Skeletal muscle tissue (tissue), 4 donors: Measurements from ENCODE around the gene MYORG. TPM values are rescaled to one million over a fixed set of nuclear protein-coding genes. Genes with fewer than 3 reads are reported as not detected.
"Not testable (repeated sequence)": the region's sequence is repeated elsewhere in the genome, so short reads cannot be mapped to it uniquely, and the experiment has no call there.

Experiments used
- H3K27ac ChIP-seq: one replicate; pipeline ENCODE4 v1.7.0; 2013; ENCODE audit warnings: mild to moderate bottlenecking, low read depth, low read length, inconsistent platforms
- H3K27me3 ChIP-seq, 3 donors: one replicate each; pipeline ENCODE4 v1.7.0; 2013; ENCODE audit warnings: low read length in 3 of 3; ENCODE audit not compliant: control insufficient read depth in 3 of 3, insufficient read depth in 3 of 3
- H3K36me3 ChIP-seq, 3 donors: one replicate each; pipeline ENCODE4 v1.7.0; 2013; ENCODE audit warnings: low read length in 3 of 3; ENCODE audit not compliant: control insufficient read depth in 3 of 3, insufficient read depth in 3 of 3
- H3K4me1 ChIP-seq, 3 donors: one replicate each; pipeline ENCODE4 v1.7.0; 2013; ENCODE audit warnings: low read length in 3 of 3, mild to moderate bottlenecking in 3 of 3; ENCODE audit not compliant: control insufficient read depth in 3 of 3, insufficient read depth in 3 of 3
- H3K4me3 ChIP-seq, 3 donors: one replicate each; pipeline ENCODE4 v1.7.0; 2013; ENCODE audit warnings: low read length in 3 of 3
- H3K9ac ChIP-seq, 3 donors: one replicate each; pipeline ENCODE4 v1.7.0; 2013; ENCODE audit warnings: low read length in 3 of 3, mild to moderate bottlenecking in 3 of 3, moderate library complexity in 2 of 3, low read depth in 1 of 3
- H3K9me3 ChIP-seq, 3 donors: one replicate each; pipeline ENCODE4 v1.7.0; 2013; ENCODE audit warnings: low read length in 3 of 3; ENCODE audit not compliant: control insufficient read depth in 3 of 3
- total RNA-seq: library from RNA; depleted of rRNA; stranded (reverse); fragments of >200 nt; gene quantifications from one replicate; pipeline ENCODE4 v1.2.3, GENCODE V29; 2014
- donor health status: Osteomylitis.

Gene MYORG
- total RNA-seq, 1 donor from 2014 or later: 4.2 TPM

DNA sequence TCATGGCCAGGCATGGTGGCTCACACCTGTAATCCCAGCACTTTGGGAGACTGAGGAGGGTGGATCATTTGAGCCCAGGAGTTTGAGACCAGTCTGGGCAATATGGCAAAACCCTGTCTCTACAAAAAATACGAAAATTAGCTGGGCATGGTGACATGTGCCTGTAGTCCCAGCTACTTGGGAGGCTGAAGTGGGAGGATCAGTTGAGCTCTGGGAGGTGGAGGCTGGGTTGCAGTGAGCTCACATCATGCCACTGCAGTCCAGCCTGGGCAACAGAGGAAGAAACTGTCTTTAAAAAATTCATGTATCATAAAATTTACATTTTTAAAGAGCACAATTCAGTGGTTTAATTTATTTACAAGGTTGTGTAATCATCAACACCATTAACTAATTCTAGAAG, 23.7 kb downstream of the MYORG start:
- H3K36me3 ChIP-seq, H3K27me3 ChIP-seq, H3K4me3 ChIP-seq, H3K9ac ChIP-seq, H3K4me1 ChIP-seq, H3K9me3 ChIP-seq, H3K27ac ChIP-seq: not testable (repeated sequence)

DNA sequence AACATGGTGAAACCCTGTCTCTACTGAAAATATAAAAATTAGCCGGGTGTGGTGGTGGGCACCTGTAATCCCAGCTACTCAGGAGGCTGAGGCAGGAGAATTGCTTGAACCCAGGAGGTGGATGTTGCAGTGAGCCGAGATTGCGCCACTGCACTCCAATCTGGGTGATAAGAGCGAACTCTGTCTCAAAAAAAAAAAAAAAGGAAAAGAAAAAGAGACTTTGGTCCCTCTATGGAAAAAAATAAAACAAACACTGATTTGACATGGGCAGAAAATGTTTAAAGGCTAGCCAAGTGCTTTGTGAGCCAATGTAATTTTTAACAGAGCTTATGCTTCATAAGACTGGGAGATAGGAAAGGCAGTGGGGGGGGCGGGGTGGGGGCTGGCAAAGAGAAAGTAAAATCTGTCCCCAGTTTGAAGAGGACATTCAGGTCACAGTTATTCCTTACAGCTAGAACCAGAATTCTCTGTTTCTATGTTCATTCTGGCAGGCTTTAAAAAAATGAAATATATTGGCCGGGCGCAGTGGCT, 24.5 kb downstream of the MYORG start:
- not testable (repeated sequence) for H3K9me3 ChIP-seq, H3K9ac ChIP-seq, H3K4me3 ChIP-seq, H3K36me3 ChIP-seq, H3K27me3 ChIP-seq, H3K4me1 ChIP-seq, H3K27ac ChIP-seq

DNA sequence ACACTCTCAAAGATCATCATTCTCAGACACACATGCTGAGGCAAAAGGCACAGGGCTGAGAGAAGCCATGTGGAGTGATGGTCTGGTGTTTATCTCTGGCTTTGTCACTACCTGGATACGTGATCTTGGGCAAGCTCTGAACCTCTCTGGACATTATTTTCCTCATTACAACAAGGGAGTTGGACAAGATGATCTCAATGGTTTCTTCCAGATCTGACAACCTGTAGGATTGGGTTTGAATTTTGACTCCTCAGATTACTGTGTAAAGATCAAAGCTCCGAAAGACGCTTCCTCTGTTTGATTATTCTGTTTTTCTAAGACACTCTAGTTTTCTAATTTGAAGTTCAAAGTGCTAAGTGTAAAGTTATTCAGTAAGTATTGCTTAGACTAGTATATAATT, 27.4 kb downstream of the MYORG start:
- Histone ChIP-seq H3K36me3 (peaks cover 0 to 3% (median 0%) of the 10 kb centered on the region in 3 donors), H3K27ac (no peak overlapping the region), H3K9ac (no peak overlapping the region), H3K4me3 (no peak overlapping the region), H3K4me1 (peaks cover 5 to 12% (median 10%) of the 10 kb centered on the region in 3 donors), H3K9me3 (no peaks in the 10 kb centered on the region), H3K27me3 (no peaks in the 10 kb centered on the region)

DNA sequence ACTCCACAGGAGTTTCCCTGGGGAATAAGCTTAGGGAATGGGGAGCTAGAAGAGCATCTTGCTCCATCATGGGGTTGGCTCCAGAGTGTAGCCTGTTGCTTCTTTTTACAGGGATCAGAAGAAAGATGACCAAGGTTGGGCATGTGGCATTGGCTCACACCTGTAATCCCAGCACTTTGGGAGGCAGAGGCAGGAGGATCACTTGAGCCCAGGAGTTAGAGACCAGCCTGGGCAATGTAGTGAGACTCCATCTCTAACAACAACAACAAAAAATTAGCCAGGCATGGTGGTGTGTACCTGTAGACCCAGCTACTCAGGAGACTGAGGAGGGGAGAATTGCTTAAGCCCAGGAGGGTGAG, 28.9 kb downstream of the MYORG start:
- Histone ChIP-seq H3K9me3 (no peaks in the 10 kb centered on the region), H3K27ac (no peak overlapping the region), H3K4me3 (no peak overlapping the region), H3K4me1 (peaks cover 17 to 24% (median 21%) of the 10 kb centered on the region in 3 donors), H3K27me3 (no peaks in the 10 kb centered on the region), H3K36me3 (peaks cover 0 to 7% (median 2%) of the 10 kb centered on the region in 3 donors), H3K9ac (no peak overlapping the region)

DNA sequence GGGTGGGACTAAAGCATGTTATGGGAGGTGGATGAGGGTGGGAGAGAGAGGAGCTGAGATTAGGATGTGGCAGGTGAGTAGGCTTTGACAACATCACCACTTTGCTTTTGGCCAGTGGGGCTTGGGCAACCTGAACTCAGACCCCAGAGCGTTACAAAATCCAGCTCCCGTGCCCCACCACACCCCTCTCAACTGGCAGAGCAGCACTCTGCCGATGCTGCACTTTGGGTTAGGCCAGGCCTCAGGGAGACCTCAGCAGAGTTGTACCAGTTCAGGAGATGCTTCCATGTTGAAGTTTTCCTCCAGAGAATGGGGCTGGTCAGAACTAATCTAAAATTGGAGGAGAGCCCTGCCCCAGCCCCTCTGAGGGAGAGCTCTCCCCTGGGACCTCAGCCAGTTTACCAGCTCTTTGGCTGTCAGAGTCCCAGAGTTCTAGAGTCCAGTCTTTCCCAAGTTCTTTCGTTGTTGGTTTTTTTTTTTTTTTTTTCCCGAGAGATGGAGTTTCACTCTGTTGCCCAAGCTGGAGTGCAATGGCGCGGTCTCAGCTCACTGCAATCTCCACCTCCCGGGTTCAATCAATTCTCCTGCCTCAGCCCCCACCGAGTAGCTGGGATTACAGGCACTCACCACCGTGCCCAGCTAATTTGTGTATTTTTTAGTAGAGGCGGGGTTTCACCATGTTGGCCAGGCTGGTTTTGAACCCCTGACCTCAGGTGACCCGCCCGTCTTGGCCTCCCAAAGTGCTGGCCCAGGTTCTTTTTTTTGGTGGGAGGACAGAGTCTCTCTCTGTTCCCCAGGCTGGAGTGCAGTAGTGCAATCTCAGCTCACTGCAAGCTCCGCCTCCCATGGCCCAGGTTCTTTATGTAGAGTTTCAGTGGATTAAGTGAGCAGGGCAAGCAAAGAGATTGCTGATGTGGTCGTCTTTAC, 29.6 kb downstream of the MYORG start:
- Histone ChIP-seq H3K4me3 (no peak overlapping the region), H3K27ac (no peak overlapping the region), H3K4me1 (peaks cover 22 to 25% (median 24%) of the 10 kb centered on the region in 3 donors), H3K27me3 (no peaks in the 10 kb centered on the region), H3K36me3 (peaks cover 0 to 7% (median 2%) of the 10 kb centered on the region in 3 donors), H3K9ac (no peak overlapping the region), H3K9me3 (no peaks in the 10 kb centered on the region)

DNA sequence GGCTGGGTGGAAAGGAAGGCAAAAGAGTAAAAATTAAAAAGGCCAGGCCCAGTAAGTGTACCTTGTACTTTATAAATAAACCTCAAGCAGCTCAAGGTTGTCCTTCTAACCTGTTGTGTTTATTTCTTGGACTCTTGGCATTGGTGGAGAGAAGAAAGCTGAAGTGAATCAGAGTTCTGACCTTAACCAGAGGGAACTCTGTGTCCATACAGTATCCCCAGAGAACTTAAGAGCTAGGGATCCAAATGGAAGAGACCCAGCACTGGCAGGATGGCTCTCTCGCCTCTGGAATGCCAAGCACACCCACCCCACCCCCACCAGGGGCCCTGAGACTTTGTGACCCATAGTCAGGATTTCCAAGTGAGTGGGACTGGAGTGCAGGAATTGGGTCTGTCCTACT, 33.1 kb downstream of the MYORG start:
- peaks cover 32 to 37% (median 33%) of the 10 kb centered on the region in 3 donors for H3K4me1 ChIP-seq
- no peak overlapping the region for H3K4me3 ChIP-seq
- H3K27me3 ChIP-seq: no peaks in the 10 kb centered on the region
- peaks cover 8 to 27% (median 17%) of the 10 kb centered on the region in 3 donors for H3K36me3 ChIP-seq
- H3K9me3 ChIP-seq: no peaks in the 10 kb centered on the region
- H3K27ac ChIP-seq: peak overlapping the region; percentile 72
- peak overlapping the region; percentile 56 to 63 (median 61) for H3K9ac ChIP-seq

DNA sequence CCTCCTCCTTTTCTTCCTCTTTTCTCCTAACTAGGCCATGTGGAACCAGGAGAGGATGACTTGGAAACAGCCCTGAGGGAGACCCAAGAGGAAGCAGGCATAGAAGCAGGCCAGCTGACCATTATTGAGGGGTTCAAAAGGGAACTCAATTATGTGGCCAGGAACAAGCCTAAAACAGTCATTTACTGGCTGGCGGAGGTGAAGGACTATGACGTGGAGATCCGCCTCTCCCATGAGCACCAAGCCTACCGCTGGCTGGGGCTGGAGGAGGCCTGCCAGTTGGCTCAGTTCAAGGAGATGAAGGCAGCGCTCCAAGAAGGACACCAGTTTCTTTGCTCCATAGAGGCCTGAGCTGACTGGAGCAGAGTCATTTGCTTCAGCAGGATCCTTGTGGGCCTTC, 33.6 kb downstream of the MYORG start:
- H3K4me3 ChIP-seq: peak overlapping the region in 1 of 3 donors; percentile 49
- peak overlapping the region; percentile 72 for H3K27ac ChIP-seq
- no peaks in the 10 kb centered on the region for H3K27me3 ChIP-seq
- H3K4me1 ChIP-seq: peaks cover 35 to 41% (median 37%) of the 10 kb centered on the region in 3 donors
- H3K9ac ChIP-seq: peak overlapping the region in 2 of 3 donors; percentile 56 to 63
- H3K36me3 ChIP-seq: peaks cover 8 to 28% (median 17%) of the 10 kb centered on the region in 3 donors
- no peaks in the 10 kb centered on the region for H3K9me3 ChIP-seq

DNA sequence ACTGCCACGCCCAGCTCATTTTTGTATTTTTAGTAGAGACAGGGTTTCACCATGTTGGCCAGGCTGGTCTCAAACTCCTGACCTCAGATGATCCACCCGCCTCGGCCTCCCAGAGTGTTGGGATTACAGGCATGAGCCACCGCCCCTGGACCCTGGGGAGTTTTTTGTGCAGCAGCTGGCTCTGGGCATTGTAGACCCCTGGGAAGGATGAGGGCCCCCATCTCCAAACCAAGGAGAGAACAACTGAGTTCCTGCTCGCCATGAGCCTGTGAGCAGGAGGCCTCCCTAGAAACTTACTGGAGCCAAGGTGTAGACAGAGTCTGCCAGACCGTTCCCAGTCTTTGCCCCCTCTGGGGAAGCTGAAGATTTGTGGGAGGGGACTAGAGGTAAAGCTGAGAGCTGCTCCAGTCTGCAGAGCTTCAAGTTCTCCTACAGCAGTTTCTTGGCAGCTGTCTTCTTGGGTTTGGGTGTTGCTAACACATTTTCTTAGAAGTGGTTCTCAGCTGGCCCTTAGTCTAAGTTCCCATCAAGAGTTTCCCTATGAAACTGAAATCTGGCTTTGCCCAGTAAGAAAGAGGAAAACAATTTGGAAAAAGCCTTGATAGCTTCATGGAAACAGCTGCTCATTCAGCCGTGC, 34.9 kb downstream of the MYORG start:
- Histone ChIP-seq H3K4me1 (peaks cover 35 to 44% (median 41%) of the 10 kb centered on the region in 3 donors), H3K36me3 (peaks cover 8 to 28% (median 19%) of the 10 kb centered on the region in 3 donors)

DNA sequence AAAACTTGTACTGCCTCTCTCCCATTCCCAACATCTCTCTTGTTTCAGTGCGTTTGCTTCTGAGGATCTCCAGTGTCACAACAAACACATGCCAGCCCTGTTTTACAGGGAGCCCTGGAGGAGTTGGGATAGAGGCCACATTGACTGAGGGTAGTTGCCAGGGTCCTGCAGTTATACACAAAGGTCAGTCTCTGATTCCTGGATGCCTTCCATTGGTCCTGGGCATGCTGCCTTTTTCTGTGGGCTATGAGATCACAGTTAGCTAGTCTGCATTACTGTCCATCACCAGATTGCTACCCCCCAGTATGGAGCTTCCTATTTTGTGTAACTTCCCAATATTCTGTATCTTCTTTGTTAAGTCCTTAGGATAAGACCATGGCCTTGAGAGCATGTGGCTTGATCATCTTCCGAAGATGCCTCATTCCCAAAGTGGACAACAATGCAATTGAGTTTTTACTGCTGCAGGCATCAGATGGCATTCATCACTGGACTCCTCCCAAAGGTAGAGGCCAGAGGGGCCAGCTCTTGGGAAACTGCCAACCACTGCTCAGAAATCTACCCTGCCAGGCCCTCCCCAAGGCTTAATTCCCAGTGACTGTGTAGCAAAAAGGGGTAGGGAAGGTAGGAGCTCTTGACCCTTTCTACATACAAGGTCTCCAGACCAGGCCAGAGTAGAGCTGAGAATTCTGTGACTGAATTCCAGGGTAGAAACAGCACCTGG, 37.9 kb downstream of the MYORG start:
- Histone ChIP-seq H3K4me3 (peak overlapping the region in 1 of 3 donors; percentile 14), H3K27me3 (no peaks in the 10 kb centered on the region), H3K36me3 (peaks cover 8 to 30% (median 19%) of the 10 kb centered on the region in 3 donors), H3K9ac (peak overlapping the region in 2 of 3 donors; percentile 10 to 41), H3K4me1 (peaks cover 28 to 34% (median 31%) of the 10 kb centered on the region in 3 donors), H3K9me3 (no peaks in the 10 kb centered on the region), H3K27ac (no peak overlapping the region)

More for the DNA sequence above, 34.9 kb downstream of the MYORG start:
- H3K4me3 ChIP-seq: no peak overlapping the region
- H3K27me3 ChIP-seq: no peaks in the 10 kb centered on the region
- no peak overlapping the region for H3K27ac ChIP-seq
- H3K9ac ChIP-seq: no peak overlapping the region
- H3K9me3 ChIP-seq: no peaks in the 10 kb centered on the region
